Osteoblast (primary cell): ENCODE measurements around the gene AMIGO1. TPM values are rescaled to one million over a fixed set of nuclear protein-coding genes. Genes with fewer than 3 reads are reported as not detected.

Experiments used
- DNase-seq: peaks from one replicate; pipeline ENCODE4 v3.0.0; 2011; ENCODE audit warnings: low spot score, mixed read lengths; ENCODE audit not compliant: insufficient read length; ENCODE audit errors: missing footprints
- H2AFZ ChIP-seq: 2 replicates; pipeline ENCODE4 v1.6.0; 2011; ENCODE audit warnings: mild to moderate bottlenecking, low read length
- H3K27ac ChIP-seq: 2 replicates; pipeline ENCODE4 v1.5.1; 2011; ENCODE audit warnings: mild to moderate bottlenecking, low read depth, low read length, moderate library complexity
- H3K27me3 ChIP-seq: 2 replicates; pipeline ENCODE4 v1.6.0; 2012; ENCODE audit warnings: mild to moderate bottlenecking, control low read depth, inconsistent platforms, low read length, moderate library complexity; ENCODE audit not compliant: insufficient read depth
- H3K36me3 ChIP-seq: 2 replicates; pipeline ENCODE4 v1.5.1; 2011; ENCODE audit warnings: mild to moderate bottlenecking, low read length, control low read depth, moderate library complexity; ENCODE audit not compliant: insufficient read depth
- H3K4me1 ChIP-seq: 2 replicates; pipeline ENCODE4 v1.5.1; 2011; ENCODE audit warnings: mild to moderate bottlenecking, low read length, control low read depth, moderate library complexity; ENCODE audit not compliant: insufficient read depth
- H3K4me2 ChIP-seq: 2 replicates; pipeline ENCODE4 v1.6.0; 2011; ENCODE audit warnings: mild to moderate bottlenecking, low read length; ENCODE audit not compliant: insufficient read depth
- H3K4me3 ChIP-seq: fragments of 200-600 bp; sonication (generic); 3 replicates; pipeline ENCODE4 v1.5.1; 2012; ENCODE audit warnings: mild to moderate bottlenecking, low read length, inconsistent platforms; ENCODE audit not compliant: insufficient read depth
- H3K79me2 ChIP-seq: 2 replicates; pipeline ENCODE4 v1.6.0; 2012; ENCODE audit warnings: mild to moderate bottlenecking, low read length, control low read depth, inconsistent platforms; ENCODE audit not compliant: insufficient read depth
- H3K9me3 ChIP-seq: 2 replicates; pipeline ENCODE4 v1.5.1; 2011; ENCODE audit warnings: low read depth, low read length, control low read depth
- H4K20me1 ChIP-seq: 2 replicates; pipeline ENCODE4 v1.6.0; 2012; ENCODE audit warnings: mild to moderate bottlenecking, low read length, control low read depth; ENCODE audit not compliant: insufficient read depth
- CTCF ChIP-seq: IDR thresholded peaks from 2 replicates; pipeline ENCODE4 v1.5.1; 2011; ENCODE audit warnings: mild to moderate bottlenecking, low read depth, low read length, moderate library complexity; ENCODE audit errors: extremely low read depth
- total RNA-seq: library from RNA; depleted of rRNA; stranded (reverse); fragments of >200 nt; gene quantifications from 2 replicates; pipeline ENCODE4 v1.2.3, GENCODE V29; 2012

The AMIGO1 gene
- total RNA-seq, 1 donor: 2.5 TPM

GRCh38 chr1:109548321-109549267 lies 39.1 kb upstream of the AMIGO1 start, which contains the start of gene GNAI3:
Gene GNAI3, plus strand, starts transcription at chr1:109548615. Its CDS starts 106 bp downstream, at chr1:109548721.
- Histone ChIP-seq H3K4me2 (peak within 1 kb of the TSS; percentile 90), H2AFZ (peak within 1 kb of the TSS; percentile 93), H3K79me2 (peaks cover 67% of the 10 kb centered on the region), H3K4me3 (peak within 1 kb of the TSS; percentile 97), H3K36me3 (no peaks in the 10 kb centered on the region), H4K20me1 (peaks cover 40% of the 10 kb centered on the region), H3K9me3 (no peaks in the 10 kb centered on the region), H3K4me1 (peaks cover 23% of the 10 kb centered on the region), H3K27ac (peak within 1 kb of the TSS; percentile 95), H3K27me3 (no peaks in the 10 kb centered on the region)
- DNase-seq: peak; percentile 95
- no peak for TF ChIP-seq CTCF

- Histone ChIP-seq H2AFZ (peak overlapping the region; percentile 93), H4K20me1 (peaks cover 32% of the 10 kb centered on the region), H3K36me3 (no peaks in the 10 kb centered on the region), H3K27me3 (no peaks in the 10 kb centered on the region), H3K27ac (peak overlapping the region; percentile 95), H3K9me3 (no peaks in the 10 kb centered on the region), H3K4me1 (peaks cover 23% of the 10 kb centered on the region), H3K4me2 (peak overlapping the region; percentile 90), H3K79me2 (peaks cover 58% of the 10 kb centered on the region), H3K4me3 (peak overlapping the region; percentile 97)
- DNase-seq: peak; percentile 56
- no peak for TF ChIP-seq CTCF
Measured at GRCh38 chr1:109547463-109548320, 38.2 kb upstream of the AMIGO1 start.

- Histone ChIP-seq H3K4me3 (peak overlapping the region; percentile 97), H3K36me3 (no peaks in the 10 kb centered on the region), H3K27ac (peak overlapping the region; percentile 95), H3K4me1 (peaks cover 29% of the 10 kb centered on the region), H3K27me3 (no peaks in the 10 kb centered on the region), H3K4me2 (peak overlapping the region; percentile 90), H3K9me3 (no peaks in the 10 kb centered on the region), H3K79me2 (peaks cover 46% of the 10 kb centered on the region), H2AFZ (peak overlapping the region; percentile 80), H4K20me1 (peaks cover 23% of the 10 kb centered on the region)
- TF ChIP-seq CTCF: peak; percentile 92
- DNase-seq: peak; percentile 97
Measured at GRCh38 chr1:109546311-109547109, 37.0 kb upstream of the AMIGO1 start.
